Measurements from ENCODE around the gene FTL. TPM values are rescaled to one million over a fixed set of nuclear protein-coding genes. Genes with fewer than 3 reads are reported as not detected.

FTL gene
- total RNA-seq, 2 experiments from 2014 or later: 1,137 to 1,177 TPM

GRCh38 chr19:48966541-48967345 is 1.6 kb downstream of the FTL start:
- peaks cover 4% of the 10 kb centered on the region for H3K27me3 Mint-ChIP-seq
- no peak for DNase-seq
- peak overlapping the region; percentile 97 for H3K27ac Mint-ChIP-seq
- H3K9me3 Mint-ChIP-seq: peaks cover 3% of the 10 kb centered on the region
- H3K4me1 Mint-ChIP-seq: peaks cover 47% of the 10 kb centered on the region
- H3K36me3 Mint-ChIP-seq: peaks cover 36% of the 10 kb centered on the region
- peak overlapping the region; percentile 99 for H3K4me3 Mint-ChIP-seq

- Mint-ChIP-seq H3K27me3 (peaks cover 4% of the 10 kb centered on the region), H3K4me3 (peak overlapping the region; percentile 99), H3K9me3 (peaks cover 3% of the 10 kb centered on the region), H3K27ac (peak overlapping the region; percentile 97), H3K36me3 (peaks cover 34% of the 10 kb centered on the region), H3K4me1 (peaks cover 39% of the 10 kb centered on the region)
- no peak for DNase-seq
Observed at GRCh38 chr19:48967346-48968178, 2.5 kb downstream of the FTL start.

GRCh38 chr19:48968179-48968661 is 3.1 kb downstream of the FTL start:
- no peak for DNase-seq
- H3K36me3 Mint-ChIP-seq: peaks cover 37% of the 10 kb centered on the region
- H3K4me1 Mint-ChIP-seq: peaks cover 33% of the 10 kb centered on the region
- no peak overlapping the region for H3K4me3 Mint-ChIP-seq
- peak overlapping the region; percentile 1 for H3K27ac Mint-ChIP-seq
- H3K27me3 Mint-ChIP-seq: peaks cover 4% of the 10 kb centered on the region
- H3K9me3 Mint-ChIP-seq: peaks cover 3% of the 10 kb centered on the region

DNA sequence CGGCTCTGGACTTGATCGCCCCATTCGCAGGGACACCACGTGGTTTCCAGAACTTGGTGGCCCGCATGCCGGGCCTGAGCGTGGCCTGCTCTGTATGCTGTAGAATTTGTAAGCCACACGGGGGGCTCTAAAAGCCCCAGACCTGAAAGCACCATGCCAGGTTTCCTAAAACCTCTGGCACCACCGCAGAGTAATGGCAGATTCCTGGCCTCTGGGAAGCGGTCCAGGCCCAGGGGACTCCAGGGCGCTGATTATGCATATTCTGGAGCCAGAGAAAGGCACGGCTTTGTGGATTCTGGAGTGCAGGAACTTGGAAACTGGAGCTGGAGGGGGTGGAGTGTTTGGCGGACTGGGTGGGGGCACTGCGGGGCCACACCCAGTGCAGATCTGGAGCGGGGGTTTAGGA is 3.7 kb downstream of the FTL start:
- H3K36me3 Mint-ChIP-seq: peaks cover 36% of the 10 kb centered on the region
- H3K27me3 Mint-ChIP-seq: peaks cover 4% of the 10 kb centered on the region
- no peak for DNase-seq
- H3K9me3 Mint-ChIP-seq: peaks cover 3% of the 10 kb centered on the region
- H3K27ac Mint-ChIP-seq: no peak overlapping the region
- H3K4me1 Mint-ChIP-seq: peaks cover 28% of the 10 kb centered on the region
- no peak overlapping the region for H3K4me3 Mint-ChIP-seq

DNA sequence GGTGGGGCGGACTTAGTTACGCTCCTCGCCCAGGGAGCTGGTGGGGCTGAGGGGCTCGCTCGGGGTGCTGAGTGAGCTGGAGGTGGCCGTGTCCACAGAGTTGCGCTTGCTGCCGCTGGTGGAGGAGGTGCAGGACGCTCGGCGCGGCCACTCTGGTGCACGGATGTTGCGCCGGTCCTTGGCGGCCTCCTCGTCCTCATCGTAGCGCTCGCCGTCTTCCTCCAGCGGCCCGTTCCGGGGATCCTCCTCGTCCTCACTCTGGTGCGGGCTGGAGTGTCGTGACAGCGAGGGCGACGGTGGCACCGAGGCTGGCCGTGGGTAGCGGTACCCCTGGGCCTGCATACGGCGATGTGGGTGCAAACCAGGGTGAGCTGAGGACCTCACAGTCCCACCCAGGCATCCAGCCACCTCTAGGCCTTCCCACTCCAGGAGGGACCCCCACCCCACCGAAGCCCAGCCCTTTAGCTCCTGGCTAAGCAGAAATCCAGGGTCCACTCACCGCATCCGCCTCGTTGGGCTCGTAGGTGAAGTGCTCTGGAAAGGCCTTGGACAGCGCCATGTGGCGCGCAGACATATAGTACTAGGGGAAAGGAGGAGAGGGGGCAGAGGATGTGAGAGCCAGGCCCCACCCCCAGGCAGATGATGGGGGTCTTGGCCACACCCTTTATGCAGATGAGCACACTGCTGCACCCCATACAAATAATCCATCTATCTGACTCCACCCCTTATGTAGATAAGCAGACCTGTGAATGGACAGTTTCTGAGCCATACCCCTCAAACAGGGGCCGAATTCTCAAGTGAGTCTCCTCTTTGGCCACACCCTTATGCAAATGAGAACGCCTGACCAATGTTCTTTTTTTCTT is 4.4 kb downstream of the FTL start:
- Mint-ChIP-seq H3K36me3 (peaks cover 36% of the 10 kb centered on the region), H3K27ac (peak overlapping the region; percentile 65), H3K27me3 (peaks cover 4% of the 10 kb centered on the region), H3K4me3 (no peak overlapping the region), H3K9me3 (peaks cover 3% of the 10 kb centered on the region), H3K4me1 (peaks cover 21% of the 10 kb centered on the region)
- peak; percentile 12 for DNase-seq

GRCh38 chr19:48970139-48970766 is 5.1 kb downstream of the FTL start:
- Mint-ChIP-seq H3K27ac (peak overlapping the region; percentile 65), H3K36me3 (peaks cover 33% of the 10 kb centered on the region), H3K4me1 (peaks cover 17% of the 10 kb centered on the region), H3K27me3 (peaks cover 1% of the 10 kb centered on the region), H3K4me3 (no peak overlapping the region), H3K9me3 (peaks cover 3% of the 10 kb centered on the region)
- peak; percentile 12 for DNase-seq

DNA sequence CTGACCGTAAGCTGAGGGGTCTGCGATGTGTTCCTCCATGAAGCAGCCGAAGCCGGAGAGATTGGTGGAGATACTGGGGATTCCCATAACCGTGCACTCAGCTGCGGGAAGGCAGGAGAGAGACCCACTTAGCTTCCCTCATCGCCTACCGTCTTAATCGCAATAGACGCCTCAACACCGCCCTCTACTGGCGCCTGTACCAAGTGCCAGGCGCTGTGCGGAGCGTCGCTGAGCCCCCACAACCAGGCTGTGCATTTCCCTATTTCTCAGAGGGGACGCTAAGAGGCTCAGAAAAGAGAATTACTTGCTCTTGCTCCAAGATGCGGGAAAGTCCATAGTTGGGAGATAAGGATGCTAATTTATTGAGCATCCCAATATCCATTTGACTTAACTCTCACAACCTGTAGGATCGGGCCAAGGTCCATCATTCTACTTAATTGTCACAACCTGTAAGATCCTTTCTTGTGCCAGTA is 5.8 kb downstream of the FTL start:
- peaks cover 16% of the 10 kb centered on the region for H3K4me1 Mint-ChIP-seq
- peaks cover 3% of the 10 kb centered on the region for H3K9me3 Mint-ChIP-seq
- no peak overlapping the region for H3K4me3 Mint-ChIP-seq
- H3K27ac Mint-ChIP-seq: peak overlapping the region; percentile 54
- H3K36me3 Mint-ChIP-seq: peaks cover 26% of the 10 kb centered on the region
- DNase-seq: peak; percentile 82
- H3K27me3 Mint-ChIP-seq: no peaks in the 10 kb centered on the region

- Mint-ChIP-seq H3K9me3 (no peaks in the 10 kb centered on the region), H3K4me3 (no peak overlapping the region), H3K27ac (no peak overlapping the region)
Observed at GRCh38 chr19:48975947-48976847, 11.1 kb downstream of the FTL start.

GRCh38 chr19:48977061-48977460 is 12.0 kb downstream of the FTL start:
- Mint-ChIP-seq H3K4me1 (peaks cover 5% of the 10 kb centered on the region), H3K36me3 (peaks cover 26% of the 10 kb centered on the region), H3K4me3 (no peak overlapping the region), H3K27me3 (no peaks in the 10 kb centered on the region), H3K27ac (no peak overlapping the region), H3K9me3 (no peaks in the 10 kb centered on the region)
- no peak for DNase-seq

More at GRCh38 chr19:48975947-48976847, 11.1 kb downstream of the FTL start:
- DNase-seq: peak; percentile 53
- Mint-ChIP-seq H3K4me1 (peaks cover 5% of the 10 kb centered on the region), H3K36me3 (peaks cover 24% of the 10 kb centered on the region), H3K27me3 (no peaks in the 10 kb centered on the region)

DNA sequence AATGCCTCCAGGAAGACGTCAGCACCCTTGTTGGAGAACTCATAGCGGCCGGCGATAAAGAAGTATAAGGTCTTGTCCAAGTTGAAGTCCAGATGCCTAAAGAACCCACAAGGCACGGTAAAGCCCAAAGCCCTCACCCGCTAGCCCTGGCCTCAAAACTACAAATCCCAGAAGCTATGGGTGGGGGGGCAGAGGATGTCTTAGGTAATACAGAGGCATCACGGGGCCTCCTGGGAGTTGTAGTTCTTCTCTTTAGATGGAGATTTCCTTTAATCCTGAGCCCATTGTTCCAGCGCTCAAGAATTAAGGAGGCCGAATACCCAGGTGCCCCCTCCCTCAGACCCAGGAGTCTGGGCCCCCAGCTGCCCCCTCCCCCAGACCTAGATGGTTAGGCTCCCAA is 17.2 kb downstream of the FTL start:
- DNase-seq: no peak
- no peaks in the 10 kb centered on the region for H3K27me3 Mint-ChIP-seq
- peaks cover 10% of the 10 kb centered on the region for H3K4me1 Mint-ChIP-seq
- no peak overlapping the region for H3K4me3 Mint-ChIP-seq
- H3K36me3 Mint-ChIP-seq: peaks cover 28% of the 10 kb centered on the region
- no peak overlapping the region for H3K27ac Mint-ChIP-seq
- H3K9me3 Mint-ChIP-seq: no peaks in the 10 kb centered on the region

GRCh38 chr19:48985711-48986110 is 20.6 kb downstream of the FTL start:
- peaks cover 17% of the 10 kb centered on the region for H3K4me1 Mint-ChIP-seq
- H3K36me3 Mint-ChIP-seq: peaks cover 26% of the 10 kb centered on the region
- H3K27me3 Mint-ChIP-seq: no peaks in the 10 kb centered on the region
- no peak overlapping the region for H3K27ac Mint-ChIP-seq
- no peaks in the 10 kb centered on the region for H3K9me3 Mint-ChIP-seq
- no peak for DNase-seq
- no peak overlapping the region for H3K4me3 Mint-ChIP-seq

GRCh38 chr19:48986211-48986610 is 21.1 kb downstream of the FTL start:
- Mint-ChIP-seq H3K9me3 (no peaks in the 10 kb centered on the region), H3K4me1 (peaks cover 21% of the 10 kb centered on the region), H3K27ac (no peak overlapping the region), H3K27me3 (no peaks in the 10 kb centered on the region), H3K36me3 (peaks cover 26% of the 10 kb centered on the region), H3K4me3 (no peak overlapping the region)
- no peak for DNase-seq

DNA sequence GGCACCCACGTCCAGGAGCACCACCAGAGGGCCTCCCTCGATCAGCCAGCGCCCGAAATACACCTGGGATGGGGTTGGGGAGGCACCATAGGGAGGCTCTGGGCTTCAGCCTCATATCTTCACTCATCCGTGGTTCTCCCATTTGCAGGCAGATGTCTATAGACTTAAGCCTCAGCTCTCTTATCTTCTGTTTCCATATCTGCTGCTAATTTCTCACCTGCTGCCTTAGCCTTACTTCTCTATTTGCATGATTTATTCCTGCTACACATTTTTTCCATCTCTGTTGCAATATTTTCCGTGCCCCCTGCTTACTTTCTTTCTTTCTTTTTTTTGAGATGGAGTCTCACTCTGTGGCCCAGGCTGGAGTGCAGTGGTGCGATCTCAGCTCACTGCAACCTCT is 22.2 kb downstream of the FTL start:
- Mint-ChIP-seq H3K4me1 (peaks cover 26% of the 10 kb centered on the region), H3K9me3 (no peaks in the 10 kb centered on the region), H3K27me3 (no peaks in the 10 kb centered on the region), H3K4me3 (no peak overlapping the region), H3K36me3 (peaks cover 25% of the 10 kb centered on the region), H3K27ac (peak overlapping the region; percentile 70)
- no peak for DNase-seq
